Germinal center (tissue), 1 donor: Measurements from ENCODE around the gene ISL2.

ENCODE experiments used
- DNase-seq: peaks from one replicate; pipeline ENCODE4 v3.0.0; 2012; ENCODE audit warnings: mixed read lengths, low spot score

Gene ISL2

DNA sequence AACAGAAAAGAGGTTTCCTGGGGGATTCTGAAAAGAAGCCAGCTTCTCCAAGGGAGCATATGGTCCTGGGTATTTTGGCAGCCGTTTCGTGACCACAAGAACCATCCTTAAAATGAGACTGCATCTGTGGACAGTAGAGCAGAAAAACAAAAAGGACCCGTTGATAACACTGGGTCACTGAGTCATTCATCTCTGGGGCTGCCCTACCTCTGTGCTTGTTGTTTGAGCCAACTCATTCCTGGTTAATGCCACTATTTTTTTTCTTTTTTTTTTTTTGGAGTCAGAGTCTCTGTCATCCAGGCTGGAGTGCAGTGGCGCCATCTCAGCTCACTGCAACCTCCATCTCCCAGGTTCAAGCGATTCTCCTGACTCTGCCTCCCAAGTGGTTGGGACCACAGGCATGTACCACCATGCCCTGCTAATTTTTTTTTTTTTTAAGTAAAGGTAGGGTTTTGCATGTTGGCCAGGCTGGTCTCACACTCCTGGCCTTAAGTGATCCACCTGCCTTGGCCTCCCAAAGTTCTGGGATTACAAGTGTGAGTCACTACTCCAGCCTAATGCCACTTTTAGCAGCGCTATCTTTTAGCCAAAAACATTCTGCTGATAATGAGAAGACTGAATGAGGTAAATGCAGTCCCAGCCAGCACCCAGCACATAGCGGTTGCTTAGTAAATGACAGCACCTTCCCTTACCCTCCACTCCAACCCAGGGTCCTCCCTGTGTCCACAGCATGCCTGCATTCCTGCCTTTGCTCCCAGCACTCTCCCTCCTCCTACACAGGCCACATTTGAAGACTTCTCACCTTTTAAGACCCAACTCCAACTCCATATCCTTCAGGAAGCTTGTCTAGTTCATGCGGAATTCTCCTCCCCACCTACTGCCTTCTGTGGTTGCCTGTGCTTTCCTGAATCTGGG, 9.1 kb upstream of the ISL2 start:
- DNase-seq = no peak

DNA sequence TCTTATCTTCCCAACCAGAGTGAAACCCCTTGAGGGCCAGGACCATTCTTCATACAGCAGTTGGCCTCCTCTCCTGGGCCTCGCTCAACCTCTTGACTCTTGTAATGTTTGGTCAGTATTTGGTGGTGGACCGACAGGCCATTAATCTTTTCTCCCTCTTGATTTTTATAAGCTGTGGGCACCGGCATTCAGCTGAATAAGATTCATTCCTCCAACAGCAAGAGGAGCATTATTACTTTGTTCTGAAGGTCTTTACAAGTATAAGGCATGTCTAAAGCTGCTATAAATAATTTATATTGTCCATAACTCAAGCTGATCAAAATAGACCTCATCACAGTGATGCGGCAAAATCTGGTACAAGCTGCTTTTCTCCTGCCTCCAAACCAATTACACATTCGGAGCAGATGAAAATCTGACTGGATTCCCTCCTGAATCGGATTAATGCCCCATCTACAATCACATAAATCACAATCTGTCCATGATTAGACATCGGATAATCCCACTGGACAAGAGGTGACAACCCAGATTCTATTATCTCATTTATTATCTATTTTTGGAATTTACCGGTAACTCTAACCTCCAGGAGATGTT, 8.4 kb upstream of the ISL2 start:
- DNase-seq = no peak

DNA sequence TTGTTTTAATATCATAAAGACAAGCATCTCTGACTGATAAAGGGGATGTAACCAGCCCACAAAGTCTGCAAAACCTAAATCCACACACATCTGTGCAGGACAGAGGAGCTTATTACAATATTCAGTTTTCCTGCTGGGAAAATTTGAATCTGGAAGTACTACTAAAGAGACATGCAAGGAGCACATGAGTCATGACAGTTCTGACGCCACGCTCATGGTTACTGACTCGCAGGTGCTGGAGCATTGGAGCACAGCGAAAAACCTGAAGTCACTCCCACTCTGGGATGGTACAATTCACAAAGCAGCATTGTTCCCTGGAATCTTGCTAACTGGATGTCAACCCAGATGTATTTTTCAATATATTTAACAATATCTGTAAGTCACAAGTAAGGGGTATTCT, 7.6 kb upstream of the ISL2 start:
- DNase-seq = no peak

DNA sequence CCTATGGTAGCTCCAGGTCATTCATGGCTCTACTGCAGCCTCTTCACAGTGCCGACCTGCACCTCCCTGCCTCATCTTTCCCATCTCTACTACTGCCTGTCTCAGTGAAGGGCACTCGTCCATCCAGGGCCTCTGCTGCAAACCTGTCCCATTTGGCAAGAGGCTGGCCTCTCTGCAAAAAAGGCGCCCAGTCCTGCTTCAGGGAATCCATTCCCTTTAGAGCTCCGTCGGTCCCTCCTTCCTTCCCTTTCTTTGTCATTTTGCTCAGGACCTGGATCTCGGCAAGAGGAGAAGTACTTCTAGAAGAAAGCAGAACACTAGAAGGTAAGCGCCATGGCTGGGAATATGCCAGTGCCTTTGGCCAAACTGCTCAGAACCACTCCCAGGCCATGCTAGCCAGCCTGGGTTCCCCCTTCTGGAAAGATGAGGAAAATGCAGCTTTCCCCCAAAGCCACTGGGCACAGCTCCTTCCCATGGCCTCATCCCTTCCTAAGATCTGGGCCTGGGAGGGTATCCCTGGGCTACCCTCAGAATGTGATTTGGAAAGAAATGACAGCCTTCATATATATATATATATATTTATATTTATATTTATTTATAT, 6.4 kb upstream of the ISL2 start:
- DNase-seq = no peak

DNA sequence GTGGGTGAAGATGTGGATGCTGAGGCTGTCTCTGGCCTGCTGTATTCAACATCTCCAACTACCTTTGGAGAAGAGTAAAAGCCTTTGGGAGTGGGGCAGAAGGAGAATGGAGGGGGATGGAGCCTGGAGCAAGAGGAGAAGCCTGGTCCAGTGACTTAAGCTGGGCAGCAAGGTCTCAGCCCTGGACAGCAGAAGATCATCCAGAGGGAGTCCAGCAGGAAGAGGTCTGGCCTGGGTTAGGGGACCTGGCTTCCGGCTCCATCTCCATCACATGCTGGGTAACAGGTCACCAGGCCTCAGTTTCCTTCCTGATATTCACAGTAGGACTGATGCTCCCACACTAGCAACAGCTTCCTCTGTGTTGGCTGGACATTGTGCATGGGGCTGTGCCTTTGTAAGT, 3.8 kb upstream of the ISL2 start:
- no peak for DNase-seq

DNA sequence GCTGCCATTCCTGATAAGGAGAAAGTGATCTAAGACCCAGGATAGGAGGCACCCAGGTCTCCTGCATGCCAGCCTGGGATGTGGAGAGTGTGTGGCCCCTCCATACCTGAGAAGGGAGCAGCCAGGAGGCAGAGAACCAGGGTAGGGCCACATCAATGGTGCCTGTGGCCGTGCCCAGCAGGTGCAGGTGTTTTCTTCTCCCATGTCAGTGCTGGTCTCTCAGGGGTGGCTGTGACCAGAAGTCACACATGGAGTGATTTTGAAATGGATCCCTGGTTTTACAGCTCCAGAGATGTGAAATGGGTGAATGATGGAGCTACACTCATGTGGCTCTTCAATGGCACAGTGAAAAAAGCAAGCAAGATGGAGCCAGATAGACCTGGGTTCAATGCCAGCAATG, 3.3 kb upstream of the ISL2 start:
- DNase-seq = no peak

DNA sequence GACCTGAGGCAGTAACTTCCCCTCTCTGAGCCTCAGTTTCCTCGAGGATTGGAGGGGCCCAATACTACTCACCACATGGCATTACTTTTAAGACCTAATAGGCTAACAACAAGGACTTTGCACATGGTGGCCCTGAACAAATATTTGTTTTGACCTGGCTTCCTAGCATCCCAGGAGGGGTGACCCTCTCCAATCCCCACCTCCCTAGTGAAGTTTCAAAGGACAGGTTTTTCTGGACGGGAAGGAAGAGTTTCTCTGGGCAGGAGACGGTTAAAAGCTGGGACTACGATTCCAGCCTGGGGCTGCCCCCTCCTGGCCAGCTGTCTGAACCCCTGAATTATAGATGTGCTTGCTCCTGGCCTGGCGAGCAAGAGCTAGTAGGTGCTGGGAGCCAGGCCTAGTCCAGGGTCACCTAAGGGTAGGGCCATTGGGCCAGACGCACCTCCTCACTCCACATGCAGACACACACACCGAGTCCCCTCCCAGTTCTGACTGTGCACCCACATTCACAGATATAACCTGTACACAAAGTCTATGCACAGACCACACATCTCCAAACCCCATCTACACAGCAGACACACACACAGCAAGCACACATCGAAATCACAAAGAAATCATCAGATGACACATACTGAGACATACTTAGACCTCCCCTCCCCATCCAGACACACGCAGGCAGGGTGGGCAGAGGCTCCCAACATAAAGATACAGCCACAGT, 2.7 kb upstream of the ISL2 start:
- peak; percentile 20 for DNase-seq

DNA sequence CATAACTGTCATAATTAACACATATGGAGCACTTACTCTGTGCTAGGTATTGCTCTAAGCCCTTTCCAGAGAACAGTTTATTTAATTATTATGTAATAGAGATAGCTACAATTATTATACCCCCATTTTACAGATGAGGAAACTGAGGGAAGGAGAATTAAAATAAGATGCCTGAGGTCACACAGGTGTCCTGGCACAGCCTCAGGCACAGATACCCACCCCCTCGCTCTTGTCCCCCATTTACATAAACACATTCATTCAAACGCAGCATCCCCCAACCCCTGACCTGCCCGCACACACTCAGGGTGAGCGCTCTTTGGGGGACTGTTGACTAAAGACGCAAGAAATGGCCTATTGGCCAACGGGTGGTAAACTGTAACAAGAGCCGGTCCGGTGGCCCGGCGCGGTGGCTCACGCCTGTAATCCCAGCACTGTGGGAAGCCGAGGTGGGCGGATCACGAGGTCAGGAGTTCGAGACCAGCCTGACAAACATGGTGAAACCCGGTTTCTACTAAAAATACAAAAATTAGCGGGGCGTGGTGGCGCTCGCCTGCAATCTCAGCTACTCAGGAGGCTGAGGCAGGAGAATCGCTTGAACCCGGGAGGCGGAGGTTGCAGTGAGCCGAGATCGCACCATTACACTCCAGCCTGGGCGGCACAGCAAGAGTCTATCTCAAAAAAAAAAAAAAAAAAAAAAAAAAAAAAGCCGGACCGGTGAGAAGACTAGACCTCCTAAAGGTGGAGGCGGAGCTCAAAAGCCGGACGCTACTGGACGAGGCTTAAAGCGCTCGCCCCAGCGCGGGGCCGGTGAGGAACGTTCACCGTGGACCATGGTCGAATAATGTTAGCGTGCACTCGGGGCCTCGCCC, 1.9 kb upstream of the ISL2 start:
- DNase-seq = no peak

DNA sequence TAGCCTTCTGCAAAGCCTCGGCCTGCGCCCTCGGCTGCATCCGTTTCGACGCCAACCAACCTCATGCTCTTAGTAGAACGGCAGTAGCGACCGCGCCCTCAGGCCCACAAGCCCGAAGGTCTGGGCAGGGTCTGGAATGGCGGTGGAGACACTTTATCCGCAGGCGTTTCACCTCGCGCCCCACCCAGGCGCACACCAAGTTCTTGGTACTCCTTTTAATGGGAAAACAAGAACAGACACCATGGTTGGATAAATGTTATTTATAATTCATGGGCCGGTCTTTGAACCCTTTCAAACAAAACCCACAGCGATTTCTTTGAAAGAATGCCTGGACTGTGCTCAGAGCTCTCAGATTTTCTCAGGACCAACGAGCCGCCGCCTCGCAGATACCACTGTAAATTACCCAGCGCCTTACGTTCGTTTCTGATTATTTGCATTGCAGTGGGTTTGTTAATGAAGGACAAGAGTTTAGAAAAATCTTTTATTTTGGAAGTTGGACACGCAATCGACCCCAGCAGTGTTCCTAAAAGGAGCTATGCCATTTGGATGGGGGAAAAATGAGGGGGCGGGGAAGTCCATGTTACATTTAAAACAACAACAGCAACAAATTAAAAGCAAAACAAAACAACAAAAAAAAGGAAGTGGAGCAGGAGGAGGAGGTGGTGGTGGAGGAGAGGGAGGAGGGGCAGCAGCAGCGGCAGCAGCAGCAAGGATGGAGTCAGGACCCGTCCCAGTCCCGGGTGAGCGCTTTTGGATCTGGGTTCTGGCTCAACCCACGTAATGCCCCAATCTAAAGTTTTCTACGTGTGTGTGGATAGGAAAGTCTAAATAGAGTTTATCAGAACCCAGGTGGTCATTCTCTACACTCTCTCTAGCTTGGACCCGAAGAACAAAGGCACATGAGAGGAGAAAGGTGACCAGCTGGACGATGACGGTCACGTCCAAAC, 993 bp upstream of the ISL2 start:
- peak; percentile 68 for DNase-seq

DNA sequence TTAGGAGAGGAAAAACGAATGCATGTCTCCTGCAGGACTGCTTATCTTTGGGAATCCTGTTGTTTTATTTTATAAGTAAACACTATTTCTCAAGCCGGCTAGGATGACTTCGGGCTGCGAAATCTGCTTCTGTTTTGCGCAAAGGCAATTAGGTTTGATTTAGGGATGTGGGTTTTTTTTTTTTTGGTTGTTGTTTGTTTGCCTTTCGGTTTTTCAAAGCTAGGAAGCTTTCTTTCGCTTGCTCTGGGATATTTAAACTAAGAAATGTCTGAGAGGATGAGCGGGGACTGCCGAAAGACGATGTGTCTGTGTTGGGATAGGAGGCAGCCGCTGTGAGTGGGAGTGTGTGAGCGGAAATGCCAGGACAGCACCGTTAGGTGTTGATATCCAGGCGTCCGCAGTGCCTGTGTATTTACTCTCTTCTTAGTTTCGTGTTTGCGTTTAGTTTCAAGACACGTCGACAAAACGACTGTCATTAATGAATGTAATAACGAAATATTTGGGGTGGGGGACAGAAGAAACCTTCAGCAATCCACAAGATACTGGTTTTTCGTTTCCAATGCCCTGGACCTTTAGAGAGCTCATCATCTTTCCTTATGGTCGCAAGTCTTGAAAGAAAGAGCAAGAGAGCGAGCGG, 604 bp downstream of the ISL2 start:
- DNase-seq = peak; percentile 28

DNA sequence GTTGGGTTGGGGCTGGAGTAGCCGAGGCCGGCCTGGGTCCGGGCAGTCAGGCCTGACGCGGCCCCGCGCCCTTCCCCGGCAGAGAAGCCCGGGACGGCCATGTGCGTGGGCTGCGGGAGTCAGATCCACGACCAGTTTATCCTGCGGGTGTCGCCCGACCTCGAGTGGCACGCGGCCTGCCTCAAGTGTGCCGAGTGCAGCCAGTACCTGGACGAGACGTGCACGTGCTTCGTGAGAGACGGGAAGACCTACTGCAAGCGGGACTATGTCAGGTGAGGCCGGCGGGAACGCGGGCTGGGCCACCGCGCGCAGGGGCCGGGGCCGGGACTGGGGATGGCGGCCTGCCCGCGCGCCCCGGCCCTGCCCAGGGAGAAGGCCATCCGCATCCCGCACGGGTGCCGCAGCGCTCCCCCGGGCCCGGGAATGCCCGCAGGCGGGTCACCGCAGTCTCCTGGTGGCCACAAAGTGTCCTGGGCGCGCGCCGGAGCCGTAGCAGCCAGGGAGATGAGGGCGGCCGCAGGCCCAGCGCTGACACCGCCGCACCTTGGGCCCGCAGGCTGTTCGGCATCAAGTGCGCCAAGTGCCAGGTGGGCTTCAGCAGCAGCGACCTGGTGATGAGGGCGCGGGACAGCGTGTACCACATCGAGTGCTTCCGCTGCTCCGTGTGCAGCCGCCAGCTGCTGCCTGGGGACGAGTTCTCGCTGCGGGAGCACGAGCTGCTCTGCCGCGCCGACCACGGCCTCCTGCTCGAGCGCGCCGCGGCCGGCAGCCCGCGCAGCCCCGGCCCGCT, 1.3 kb downstream of the ISL2 start:
- peak; percentile 23 for DNase-seq

DNA sequence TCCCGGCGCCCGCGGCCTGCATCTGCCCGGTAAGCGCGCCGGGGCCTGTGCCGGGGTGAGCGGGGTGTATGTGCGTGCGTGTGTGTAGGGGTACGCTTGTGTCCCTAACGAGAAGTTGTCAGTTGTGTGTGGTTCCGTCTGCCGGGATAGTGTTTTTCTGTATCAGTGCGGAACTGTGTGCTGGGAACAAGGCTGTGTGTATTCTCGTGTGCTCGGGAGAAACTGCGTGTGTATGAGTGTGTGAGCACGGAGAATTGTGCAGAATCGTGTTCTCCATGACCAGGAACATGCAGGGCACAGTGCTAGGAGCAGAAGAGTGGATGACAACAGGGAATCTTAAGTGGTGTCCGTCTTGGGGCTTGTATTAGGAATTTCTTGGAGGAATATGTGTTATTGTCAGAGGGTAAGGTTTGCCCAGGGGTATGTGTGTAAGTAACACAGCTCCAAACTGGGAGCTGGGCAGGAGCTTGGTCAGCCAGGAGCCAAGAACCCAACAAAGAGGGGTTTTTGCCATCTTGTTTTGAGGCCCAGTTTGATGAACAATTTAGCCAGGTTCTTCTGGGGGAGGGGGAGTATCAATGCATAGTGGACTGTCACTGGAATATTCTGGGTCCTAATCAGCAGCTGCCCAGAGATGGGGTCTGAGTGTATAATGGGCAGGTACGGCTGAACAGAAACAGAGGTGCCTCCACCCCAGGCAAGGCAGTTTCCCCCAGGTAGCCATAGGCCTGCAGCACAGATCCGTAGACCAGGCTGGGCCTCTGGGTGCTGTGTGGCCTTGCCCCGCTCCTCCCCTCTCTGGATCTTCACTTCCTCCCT, 2.1 kb downstream of the ISL2 start:
- no peak for DNase-seq

DNA sequence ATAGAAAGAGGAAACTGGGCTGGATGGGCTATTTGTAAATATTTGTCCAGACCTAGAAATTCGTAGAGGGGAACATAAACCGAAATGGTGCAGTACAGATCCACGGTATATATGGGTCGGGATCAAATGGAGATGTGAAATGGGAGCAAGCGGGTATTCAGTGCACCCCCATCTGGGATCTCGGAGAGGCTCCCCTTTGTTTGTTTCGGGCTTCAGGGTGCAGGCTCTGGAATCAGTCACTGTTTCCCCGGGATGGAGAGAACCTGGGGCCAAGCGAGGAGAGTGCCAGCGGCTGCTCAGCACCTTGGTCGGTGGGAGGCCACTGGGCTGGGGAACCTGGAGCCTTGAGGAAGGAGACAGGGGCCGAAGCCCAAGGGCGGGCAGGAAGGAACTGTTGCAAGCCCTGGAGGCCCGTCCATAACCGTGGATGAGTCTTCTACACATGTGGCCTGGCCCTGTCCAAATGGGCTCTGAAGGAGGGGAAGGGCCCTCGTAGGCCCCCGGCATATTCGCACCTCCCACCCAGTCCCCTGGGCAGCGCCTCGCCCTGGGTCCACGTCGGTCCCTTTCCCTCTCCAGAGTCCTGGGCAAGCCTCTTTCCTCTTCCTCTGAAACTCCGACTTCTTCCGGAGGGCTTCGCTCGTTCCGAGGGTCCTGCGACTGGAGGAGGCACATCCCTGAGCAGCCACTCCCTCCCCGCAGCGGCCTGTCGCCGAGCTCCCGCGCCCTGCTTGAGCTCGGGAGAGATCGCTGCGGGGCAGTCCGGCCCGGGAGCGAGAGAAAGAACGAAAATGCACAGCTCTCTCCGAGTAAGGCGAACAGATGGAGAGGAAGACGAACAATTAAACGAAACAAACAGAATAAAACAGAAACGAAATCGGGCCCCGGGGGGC, 3.0 kb downstream of the ISL2 start:
- peak; percentile 31 for DNase-seq

DNA sequence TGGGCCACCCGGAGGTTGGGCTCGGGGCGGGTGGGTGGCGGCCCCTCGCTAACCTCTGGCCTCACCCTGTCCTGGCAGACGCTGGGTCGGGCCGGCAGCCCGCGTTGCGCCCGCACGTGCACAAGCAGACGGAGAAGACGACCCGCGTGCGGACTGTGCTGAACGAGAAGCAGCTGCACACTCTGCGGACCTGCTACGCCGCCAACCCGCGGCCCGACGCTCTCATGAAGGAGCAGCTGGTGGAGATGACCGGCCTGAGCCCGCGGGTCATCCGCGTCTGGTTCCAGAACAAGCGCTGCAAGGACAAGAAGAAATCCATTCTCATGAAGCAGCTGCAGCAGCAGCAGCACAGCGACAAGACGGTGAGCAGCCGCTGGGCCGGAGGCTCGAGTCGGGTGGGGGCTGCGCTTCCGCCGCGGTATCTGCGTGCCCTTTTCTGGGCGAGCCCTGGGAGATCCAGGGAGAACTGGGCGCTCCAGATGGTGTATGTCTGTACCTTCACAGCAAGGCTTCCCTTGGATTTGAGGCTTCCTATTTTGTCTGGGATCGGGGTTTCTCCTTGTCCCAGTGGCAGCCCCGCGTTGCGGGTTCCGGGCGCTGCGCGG, 3.7 kb downstream of the ISL2 start:
- peak; percentile 44 for DNase-seq

DNA sequence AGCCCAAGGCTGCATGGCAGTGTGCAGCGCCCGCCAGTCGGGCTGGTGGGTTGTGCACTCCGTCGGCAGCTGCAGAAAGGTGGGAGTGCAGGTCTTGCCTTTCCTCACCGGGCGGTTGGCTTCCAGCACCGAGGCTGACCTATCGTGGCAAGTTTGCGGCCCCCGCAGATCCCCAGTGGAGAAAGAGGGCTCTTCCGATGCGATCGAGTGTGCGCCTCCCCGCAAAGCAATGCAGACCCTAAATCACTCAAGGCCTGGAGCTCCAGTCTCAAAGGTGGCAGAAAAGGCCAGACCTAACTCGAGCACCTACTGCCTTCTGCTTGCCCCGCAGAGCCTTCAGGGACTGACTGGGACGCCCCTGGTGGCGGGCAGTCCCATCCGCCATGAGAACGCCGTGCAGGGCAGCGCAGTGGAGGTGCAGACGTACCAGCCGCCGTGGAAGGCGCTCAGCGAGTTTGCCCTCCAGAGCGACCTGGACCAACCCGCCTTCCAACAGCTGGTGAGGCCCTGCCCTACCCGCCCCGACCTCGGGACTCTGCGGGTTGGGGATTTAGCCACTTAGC, 4.3 kb downstream of the ISL2 start:
- peak; percentile 57 for DNase-seq

DNA sequence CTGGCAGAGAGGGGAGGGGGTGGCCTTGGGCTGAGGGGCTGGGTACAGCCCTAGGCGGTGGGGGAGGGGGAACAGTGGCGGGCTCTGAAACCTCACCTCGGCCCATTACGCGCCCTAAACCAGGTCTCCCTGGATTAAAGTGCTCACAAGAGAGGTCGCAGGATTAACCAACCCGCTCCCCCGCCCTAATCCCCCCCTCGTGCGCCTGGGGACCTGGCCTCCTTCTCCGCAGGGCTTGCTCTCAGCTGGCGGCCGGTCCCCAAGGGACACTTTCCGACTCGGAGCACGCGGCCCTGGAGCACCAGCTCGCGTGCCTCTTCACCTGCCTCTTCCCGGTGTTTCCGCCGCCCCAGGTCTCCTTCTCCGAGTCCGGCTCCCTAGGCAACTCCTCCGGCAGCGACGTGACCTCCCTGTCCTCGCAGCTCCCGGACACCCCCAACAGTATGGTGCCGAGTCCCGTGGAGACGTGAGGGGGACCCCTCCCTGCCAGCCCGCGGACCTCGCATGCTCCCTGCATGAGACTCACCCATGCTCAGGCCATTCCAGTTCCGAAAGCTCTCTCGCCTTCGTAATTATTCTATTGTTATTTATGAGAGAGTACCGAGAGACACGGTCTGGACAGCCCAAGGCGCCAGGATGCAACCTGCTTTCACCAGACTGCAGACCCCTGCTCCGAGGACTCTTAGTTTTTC, 4.9 kb downstream of the ISL2 start:
- DNase-seq = no peak
